ENCODE data around the gene MORN2.

- TF ChIP-seq CTCF (IDR thresholded peaks at IDR 0.05 in 2 of 3, conservative IDR thresholded peaks at IDR 0.05 in 1 of 3; ENCODE audit: insufficient read depth in 2 of 3, low read depth in 1 of 3, low read length in 3 of 3) (no peak), HDAC2 (IDR thresholded peaks at IDR 0.05) (no peak), POLR2AphosphoS5 (IDR thresholded peaks at IDR 0.05; ENCODE audit: control insufficient read depth, insufficient read depth, low read depth, low read length) (no peak), TFE3 (CRISPR knock-in tag; IDR thresholded peaks at IDR 0.05) (no peak), CHCHD3 (CRISPR knock-in tag; IDR thresholded peaks at IDR 0.05) (no peak), FOXP4 (CRISPR knock-in tag; IDR thresholded peaks at IDR 0.05; ENCODE audit: borderline replicate concordance) (no peak), ZNF592 (IDR thresholded peaks at IDR 0.05) (no peak), IRF2 (CRISPR knock-in tag; IDR thresholded peaks at IDR 0.05) (no peak), TCF7L2 (IDR thresholded peaks at IDR 0.05; ENCODE audit: low read depth, low read length) (no peak), KDM1A (IDR thresholded peaks at IDR 0.05) (no peak), SIN3A (IDR thresholded peaks at IDR 0.05; ENCODE audit: borderline replicate concordance in 2 of 2, control insufficient read depth in 1 of 2, low read depth in 2 of 2, low read length in 2 of 2) (no peak), USF1 (CRISPR knock-in tag; IDR thresholded peaks at IDR 0.05) (no peak)
Measured at GRCh38 chr2:38850045-38850444, 25.7 kb upstream of the MORN2 start.

All from K562 (cell line).